Measurements from ENCODE around the gene PDGFA.

DNA sequence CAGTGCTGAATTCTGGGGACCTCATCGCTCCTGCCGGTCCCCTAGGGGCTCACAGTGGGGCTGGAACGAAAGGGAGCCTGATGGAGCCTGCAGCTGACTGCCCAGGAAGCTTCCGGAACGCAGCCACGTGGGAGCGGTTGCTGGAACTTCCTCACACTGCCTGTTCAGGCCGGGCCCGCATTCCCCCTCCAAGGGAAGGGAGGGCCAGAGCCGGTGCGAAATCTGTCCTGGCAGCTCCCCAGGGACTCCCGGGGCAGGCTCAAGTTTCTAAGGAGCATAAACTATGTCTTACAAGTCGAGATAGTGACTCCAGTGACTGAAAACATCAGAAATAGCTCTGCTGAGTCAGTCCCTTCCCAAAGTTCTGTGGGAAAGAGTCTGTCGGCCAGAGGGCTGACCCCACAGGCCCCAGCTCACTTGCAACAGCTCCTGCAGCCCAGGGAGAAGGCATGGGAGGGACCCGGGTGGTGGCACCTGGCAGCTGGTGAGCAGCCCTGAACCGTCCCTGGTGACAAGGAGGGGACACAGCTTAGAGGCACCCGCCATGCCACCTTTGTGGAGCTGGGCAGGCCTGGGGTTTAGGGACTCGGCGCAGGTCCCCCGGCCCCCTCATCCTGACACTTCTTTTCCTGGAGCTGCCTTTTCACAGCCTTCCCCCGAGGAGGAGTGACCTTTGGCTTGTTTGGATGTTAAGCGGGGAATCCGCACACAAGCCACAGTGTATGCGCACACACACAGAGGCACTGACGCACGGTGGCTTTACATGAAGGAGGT lies 47.6 kb downstream of the PDGFA start:
- no peak for TF ChIP-seq EZH2 (IDR thresholded peaks at IDR 0.05)
- TF ChIP-seq POLR2AphosphoS5 (IDR thresholded peaks at IDR 0.05; ENCODE audit: borderline replicate concordance, low read depth, low read length) = no peak

Measured in SK-N-MC (cell line).